Endothelial cell (in vitro differentiated cells): ENCODE data around the gene ZNF230. TPM values are rescaled to one million over a fixed set of nuclear protein-coding genes. Genes with fewer than 3 reads are reported as not detected.

Experiments used
- DNase-seq: peaks from one replicate; pipeline ENCODE4 v3.0.0; 2021; ENCODE audit warnings: low spot score
- H3K27ac Mint-ChIP-seq: one replicate; pipeline ENCODE4 v1.8.0; 2021; ENCODE audit warnings: mixed read lengths, inconsistent platforms; ENCODE audit not compliant: unreplicated experiment
- H3K27me3 Mint-ChIP-seq: one replicate; pipeline ENCODE4 v1.8.0; 2021; ENCODE audit warnings: mild to moderate bottlenecking, moderate library complexity, mixed read lengths, inconsistent platforms; ENCODE audit not compliant: unreplicated experiment
- H3K36me3 Mint-ChIP-seq: one replicate; pipeline ENCODE4 v1.8.0; 2021; ENCODE audit warnings: mild to moderate bottlenecking, low read depth, mixed read lengths, inconsistent platforms; ENCODE audit not compliant: unreplicated experiment
- H3K4me1 Mint-ChIP-seq: one replicate; pipeline ENCODE4 v1.8.0; 2021; ENCODE audit warnings: mild to moderate bottlenecking, mixed read lengths, inconsistent platforms; ENCODE audit not compliant: unreplicated experiment
- H3K4me3 Mint-ChIP-seq: one replicate; pipeline ENCODE4 v1.8.0; 2021; ENCODE audit warnings: mild to moderate bottlenecking, mixed read lengths, inconsistent platforms; ENCODE audit not compliant: unreplicated experiment
- H3K9me3 Mint-ChIP-seq: one replicate; pipeline ENCODE4 v1.8.0; 2021; ENCODE audit warnings: mixed read lengths, inconsistent platforms; ENCODE audit not compliant: unreplicated experiment
- total RNA-seq: library from RNA; stranded (reverse); fragmentation: NEBNext Ultra II Directional; extraction: Animal tissue kit (Norgen Biotek cat#: 25700); gene quantifications from one replicate; pipeline ENCODE4 v1.2.1, GENCODE V29; 2021; ENCODE audit not compliant: unreplicated experiment
- TF ChIP-seq, protein P1 (sequence below): fragments of 200-600 bp; sonication (generic); IDR thresholded peaks from one replicate; pipeline ENCODE4 v1.5.0; 2021; ENCODE audit warnings: antibody characterized with exemption; ENCODE audit not compliant: unreplicated experiment

Gene ZNF230
- total RNA-seq, 1 donor from 2014 or later = 5.6 TPM

DNA sequence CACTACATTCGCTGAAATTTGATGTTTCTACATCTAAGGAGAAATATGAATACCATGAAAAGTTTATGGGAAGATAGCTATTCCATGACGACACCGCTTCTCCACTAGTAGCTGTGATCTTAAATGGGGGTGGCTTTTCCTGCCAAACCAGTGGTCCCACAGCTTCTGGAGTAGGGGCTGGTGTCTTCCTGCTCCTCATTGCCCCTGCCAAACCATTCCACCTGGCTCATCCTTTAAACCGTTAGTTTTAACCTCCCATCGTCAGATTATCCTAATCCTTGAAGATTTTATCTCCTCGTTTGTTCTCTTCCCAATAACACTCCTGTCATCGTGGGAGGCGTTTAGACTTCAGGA is 568 bp upstream of the ZNF230 start:
- TF ChIP-seq, protein P1, sequence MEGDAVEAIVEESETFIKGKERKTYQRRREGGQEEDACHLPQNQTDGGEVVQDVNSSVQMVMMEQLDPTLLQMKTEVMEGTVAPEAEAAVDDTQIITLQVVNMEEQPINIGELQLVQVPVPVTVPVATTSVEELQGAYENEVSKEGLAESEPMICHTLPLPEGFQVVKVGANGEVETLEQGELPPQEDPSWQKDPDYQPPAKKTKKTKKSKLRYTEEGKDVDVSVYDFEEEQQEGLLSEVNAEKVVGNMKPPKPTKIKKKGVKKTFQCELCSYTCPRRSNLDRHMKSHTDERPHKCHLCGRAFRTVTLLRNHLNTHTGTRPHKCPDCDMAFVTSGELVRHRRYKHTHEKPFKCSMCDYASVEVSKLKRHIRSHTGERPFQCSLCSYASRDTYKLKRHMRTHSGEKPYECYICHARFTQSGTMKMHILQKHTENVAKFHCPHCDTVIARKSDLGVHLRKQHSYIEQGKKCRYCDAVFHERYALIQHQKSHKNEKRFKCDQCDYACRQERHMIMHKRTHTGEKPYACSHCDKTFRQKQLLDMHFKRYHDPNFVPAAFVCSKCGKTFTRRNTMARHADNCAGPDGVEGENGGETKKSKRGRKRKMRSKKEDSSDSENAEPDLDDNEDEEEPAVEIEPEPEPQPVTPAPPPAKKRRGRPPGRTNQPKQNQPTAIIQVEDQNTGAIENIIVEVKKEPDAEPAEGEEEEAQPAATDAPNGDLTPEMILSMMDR = no peak
- H3K27me3 Mint-ChIP-seq = peaks cover 3% of the 10 kb centered on the region
- peaks cover 13% of the 10 kb centered on the region for H3K4me1 Mint-ChIP-seq
- peaks cover 3% of the 10 kb centered on the region for H3K9me3 Mint-ChIP-seq
- H3K36me3 Mint-ChIP-seq = peaks cover 31% of the 10 kb centered on the region
- no peak overlapping the region for H3K27ac Mint-ChIP-seq
- DNase-seq = no peak
- H3K4me3 Mint-ChIP-seq = peak overlapping the region; percentile 99

DNA sequence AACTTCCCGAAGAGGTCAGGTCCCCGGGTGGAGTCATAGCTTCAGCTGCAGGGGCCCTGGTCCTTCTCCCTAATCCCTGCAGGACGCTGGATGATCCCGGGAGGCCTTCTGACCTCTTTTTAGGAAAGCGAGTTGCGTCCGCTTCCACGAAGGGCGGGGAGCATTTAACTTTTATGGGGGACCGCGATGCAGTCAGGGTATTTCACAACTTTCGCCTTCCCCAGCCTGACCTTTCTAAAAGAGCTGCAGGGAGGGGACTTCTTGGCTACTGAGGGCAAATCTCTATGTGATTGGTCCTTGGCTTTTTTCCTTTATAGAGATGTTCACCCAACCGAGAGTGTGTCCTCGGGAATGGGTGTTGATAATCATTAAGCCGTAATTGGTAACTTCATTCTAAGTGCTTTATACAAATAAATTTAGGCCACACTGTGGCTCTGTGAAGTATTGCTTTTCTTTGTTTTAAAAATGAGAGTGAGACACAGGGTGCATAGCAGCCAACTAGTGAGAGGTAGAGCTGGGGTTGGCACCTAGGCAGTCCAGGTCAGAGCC is 778 bp downstream of the ZNF230 start:
- TF ChIP-seq, protein P1 = no peak
- H3K36me3 Mint-ChIP-seq = peaks cover 31% of the 10 kb centered on the region
- peak overlapping the region; percentile 24 for H3K27ac Mint-ChIP-seq
- peaks cover 8% of the 10 kb centered on the region for H3K9me3 Mint-ChIP-seq
- H3K27me3 Mint-ChIP-seq = peaks cover 3% of the 10 kb centered on the region
- H3K4me3 Mint-ChIP-seq = peak overlapping the region; percentile 99
- H3K4me1 Mint-ChIP-seq = peaks cover 13% of the 10 kb centered on the region
- DNase-seq = no peak

DNA sequence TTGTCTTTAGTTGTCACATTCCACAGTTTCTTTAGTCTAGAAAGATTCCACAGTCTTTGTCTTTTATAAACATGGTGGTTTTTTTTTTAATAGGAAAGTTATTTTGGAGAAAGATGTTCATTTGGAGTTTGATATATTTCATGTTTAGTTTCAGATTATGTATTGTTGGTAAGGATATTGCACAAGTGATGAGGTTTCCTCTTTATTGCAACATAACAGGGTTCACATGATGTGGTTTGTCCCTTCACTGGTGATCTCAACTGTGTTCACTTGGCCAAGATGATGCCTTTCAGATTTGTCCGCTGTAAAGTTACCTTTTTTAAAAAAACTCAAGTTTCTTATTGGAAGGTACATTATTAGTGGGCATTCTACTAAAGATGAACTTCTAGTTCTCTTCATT is 3.2 kb downstream of the ZNF230 start:
- no peak for DNase-seq
- Mint-ChIP-seq H3K27ac (no peak overlapping the region), H3K36me3 (peaks cover 55% of the 10 kb centered on the region), H3K4me1 (peaks cover 13% of the 10 kb centered on the region), H3K4me3 (peak overlapping the region; percentile 33), H3K27me3 (peaks cover 7% of the 10 kb centered on the region), H3K9me3 (peaks cover 26% of the 10 kb centered on the region)
- TF ChIP-seq, protein P1 = no peak

DNA sequence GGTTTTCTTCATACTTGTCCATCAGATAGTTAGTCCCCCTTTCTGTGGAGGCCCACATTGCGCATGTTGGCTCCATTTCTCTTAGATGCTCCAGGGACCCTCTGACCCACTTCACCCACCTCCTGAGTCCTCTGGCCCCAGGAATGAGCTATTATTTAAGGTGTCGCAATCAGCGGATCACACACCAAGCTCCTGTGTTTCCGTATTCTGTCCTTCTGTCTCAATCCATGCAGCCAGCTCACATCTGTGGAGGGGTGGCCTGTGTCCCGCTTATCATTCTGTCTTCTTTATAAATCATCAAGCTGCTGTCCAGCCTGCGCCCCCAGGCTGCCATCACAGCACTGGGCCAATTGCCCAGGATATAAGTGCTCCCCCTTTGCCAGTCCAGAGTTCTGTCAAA is 4.7 kb downstream of the ZNF230 start:
- H3K9me3 Mint-ChIP-seq = peaks cover 37% of the 10 kb centered on the region
- TF ChIP-seq, protein P1 = no peak
- peak overlapping the region; percentile 79 for H3K4me3 Mint-ChIP-seq
- H3K27ac Mint-ChIP-seq = no peak overlapping the region
- no peak for DNase-seq
- H3K4me1 Mint-ChIP-seq = peaks cover 8% of the 10 kb centered on the region
- peaks cover 5% of the 10 kb centered on the region for H3K27me3 Mint-ChIP-seq
- H3K36me3 Mint-ChIP-seq = peaks cover 63% of the 10 kb centered on the region

DNA sequence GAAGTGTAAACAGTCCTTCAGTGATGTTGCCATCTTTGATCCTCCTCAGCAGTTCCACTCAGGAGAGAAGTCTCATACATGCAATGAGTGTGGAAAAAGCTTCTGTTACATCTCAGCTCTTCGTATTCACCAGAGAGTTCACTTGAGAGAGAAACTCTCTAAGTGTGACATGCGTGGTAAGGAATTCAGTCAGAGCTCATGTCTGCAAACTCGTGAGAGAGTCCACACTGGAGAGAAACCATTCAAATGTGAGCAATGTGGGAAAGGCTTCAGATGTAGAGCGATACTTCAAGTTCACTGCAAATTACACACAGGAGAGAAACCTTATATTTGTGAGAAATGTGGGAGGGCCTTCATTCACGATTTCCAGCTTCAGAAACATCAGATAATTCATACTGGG is 7.7 kb downstream of the ZNF230 start:
- H3K36me3 Mint-ChIP-seq = peaks cover 72% of the 10 kb centered on the region
- DNase-seq = no peak
- TF ChIP-seq, protein P1 = no peak
- peaks cover 48% of the 10 kb centered on the region for H3K9me3 Mint-ChIP-seq
- H3K4me3 Mint-ChIP-seq = peak overlapping the region; percentile 86
- H3K4me1 Mint-ChIP-seq = no peaks in the 10 kb centered on the region
- H3K27ac Mint-ChIP-seq = no peak overlapping the region
- H3K27me3 Mint-ChIP-seq = peaks cover 5% of the 10 kb centered on the region
